Effector memory CD4-positive, alpha-beta T cell (primary cell): Measurements from ENCODE around the gene MROH2B.

Experiments used
- DNase-seq, 3 donors: peaks; one replicate each; pipeline ENCODE4 v3.0.0-alpha.2; 2020
- H3K27ac ChIP-seq: 2 replicates; pipeline ENCODE4 v1.7.0; 2013; ENCODE audit warnings: mild to moderate bottlenecking, low read length, moderate library complexity; ENCODE audit not compliant: insufficient read depth, poor library complexity, severe bottlenecking
- H3K27me3 ChIP-seq: replicated peaks from 2 replicates; pipeline ENCODE4 v1.7.0; 2013; ENCODE audit warnings: mild to moderate bottlenecking, low read length; ENCODE audit not compliant: insufficient read depth, control insufficient read depth, poor library complexity, severe bottlenecking
- H3K36me3 ChIP-seq: 2 replicates; pipeline ENCODE4 v1.7.0; 2013; ENCODE audit warnings: mild to moderate bottlenecking, low read length, moderate library complexity; ENCODE audit not compliant: control insufficient read depth, insufficient read depth
- H3K4me1 ChIP-seq: 2 replicates; pipeline ENCODE4 v1.7.0; 2013; ENCODE audit warnings: low read length, mild to moderate bottlenecking; ENCODE audit not compliant: control insufficient read depth, insufficient read depth, poor library complexity, severe bottlenecking
- H3K4me3 ChIP-seq: 2 replicates; pipeline ENCODE4 v1.7.0; 2013; ENCODE audit warnings: low read length, low read depth, mild to moderate bottlenecking; ENCODE audit not compliant: insufficient read depth, poor library complexity, severe bottlenecking
- H3K9me3 ChIP-seq: 2 replicates; pipeline ENCODE4 v1.7.0; 2013; ENCODE audit warnings: mild to moderate bottlenecking, low read length, moderate library complexity; ENCODE audit not compliant: control insufficient read depth

MROH2B gene

DNA sequence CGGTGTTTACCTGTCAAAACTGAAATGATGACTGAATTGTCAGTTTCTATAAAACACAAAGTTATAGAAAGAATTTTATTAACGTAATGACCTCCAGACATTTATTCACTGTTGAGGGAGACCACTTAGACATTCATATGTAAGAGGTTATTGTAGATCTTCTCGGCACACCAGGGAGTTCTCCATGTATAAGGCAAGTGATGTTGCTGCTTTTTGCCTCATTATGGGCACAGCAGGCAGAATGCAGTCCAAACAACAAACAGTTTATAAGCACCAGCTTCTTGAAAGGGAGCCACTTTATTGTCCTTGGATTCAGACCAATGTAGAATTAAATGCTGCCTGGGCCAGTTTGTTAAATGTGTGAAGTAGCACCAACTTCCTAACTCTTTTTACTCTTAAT, 95.1 kb downstream of the MROH2B start:
- H3K36me3 ChIP-seq: no peaks in the 10 kb centered on the region
- no peak overlapping the region for H3K27ac ChIP-seq
- no peak overlapping the region for H3K4me3 ChIP-seq
- H3K9me3 ChIP-seq: no peaks in the 10 kb centered on the region
- H3K27me3 ChIP-seq: no peaks in the 10 kb centered on the region
- no peaks in the 10 kb centered on the region for H3K4me1 ChIP-seq
- no peak for DNase-seq

DNA sequence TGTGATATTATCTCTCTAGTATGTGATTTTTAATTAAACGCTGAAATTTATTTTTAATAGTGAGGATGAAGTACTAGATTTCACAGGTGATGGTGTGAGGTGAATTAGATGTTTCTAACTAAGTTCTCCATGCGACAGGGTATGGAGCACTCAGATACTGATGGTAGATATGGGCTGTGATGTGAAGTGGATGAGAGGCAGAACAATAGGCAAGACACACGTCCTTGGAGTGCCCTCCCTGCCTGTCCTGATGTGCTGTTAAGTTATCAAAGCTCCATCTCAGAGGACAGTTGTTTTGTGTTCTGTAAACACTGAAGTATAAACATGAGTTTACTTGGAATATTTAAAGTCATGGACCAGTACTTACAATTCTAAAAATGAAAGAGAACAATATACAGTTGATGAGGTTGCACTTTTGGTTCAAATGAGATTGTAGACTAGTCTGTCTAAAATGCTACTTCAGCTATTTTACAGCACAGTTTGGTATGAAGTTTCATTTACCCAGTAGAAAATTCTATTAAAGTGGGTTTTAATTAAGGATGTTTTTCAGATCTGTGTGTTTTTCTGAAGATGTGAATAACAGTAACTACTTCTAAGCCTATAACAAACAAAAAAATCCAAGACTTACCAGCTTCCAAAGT, 97.7 kb downstream of the MROH2B start:
- DNase-seq: no peak
- no peaks in the 10 kb centered on the region for H3K27me3 ChIP-seq

DNA sequence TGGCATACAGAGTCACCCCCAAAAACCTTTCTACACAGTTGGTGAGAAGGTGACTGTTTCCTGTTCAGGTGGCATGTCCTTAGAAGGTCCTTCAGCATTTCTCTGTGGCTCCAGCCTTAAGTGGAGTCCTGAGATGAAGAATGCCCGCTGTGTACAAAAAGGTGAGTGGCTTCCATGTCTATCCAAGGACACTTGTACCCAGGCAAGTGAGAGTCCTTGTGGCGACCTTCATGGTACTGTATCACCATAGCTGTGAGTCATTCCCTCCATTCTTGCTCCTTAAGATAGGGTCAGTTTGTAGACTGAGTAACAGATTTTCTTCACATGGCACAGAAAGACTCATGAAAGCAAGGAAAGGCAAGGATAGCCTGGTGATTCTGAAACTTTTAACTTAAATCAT, 98.7 kb downstream of the MROH2B start:
- H3K36me3 ChIP-seq: no peaks in the 10 kb centered on the region
- H3K4me1 ChIP-seq: no peaks in the 10 kb centered on the region
- no peak overlapping the region for H3K27ac ChIP-seq
- no peaks in the 10 kb centered on the region for H3K27me3 ChIP-seq
- H3K9me3 ChIP-seq: no peaks in the 10 kb centered on the region
- H3K4me3 ChIP-seq: no peak overlapping the region
- DNase-seq: no peak

More for the DNA sequence above, 97.7 kb downstream of the MROH2B start:
- Histone ChIP-seq H3K36me3 (no peaks in the 10 kb centered on the region), H3K27ac (no peak overlapping the region), H3K9me3 (no peaks in the 10 kb centered on the region), H3K4me3 (no peak overlapping the region), H3K4me1 (no peaks in the 10 kb centered on the region)

DNA sequence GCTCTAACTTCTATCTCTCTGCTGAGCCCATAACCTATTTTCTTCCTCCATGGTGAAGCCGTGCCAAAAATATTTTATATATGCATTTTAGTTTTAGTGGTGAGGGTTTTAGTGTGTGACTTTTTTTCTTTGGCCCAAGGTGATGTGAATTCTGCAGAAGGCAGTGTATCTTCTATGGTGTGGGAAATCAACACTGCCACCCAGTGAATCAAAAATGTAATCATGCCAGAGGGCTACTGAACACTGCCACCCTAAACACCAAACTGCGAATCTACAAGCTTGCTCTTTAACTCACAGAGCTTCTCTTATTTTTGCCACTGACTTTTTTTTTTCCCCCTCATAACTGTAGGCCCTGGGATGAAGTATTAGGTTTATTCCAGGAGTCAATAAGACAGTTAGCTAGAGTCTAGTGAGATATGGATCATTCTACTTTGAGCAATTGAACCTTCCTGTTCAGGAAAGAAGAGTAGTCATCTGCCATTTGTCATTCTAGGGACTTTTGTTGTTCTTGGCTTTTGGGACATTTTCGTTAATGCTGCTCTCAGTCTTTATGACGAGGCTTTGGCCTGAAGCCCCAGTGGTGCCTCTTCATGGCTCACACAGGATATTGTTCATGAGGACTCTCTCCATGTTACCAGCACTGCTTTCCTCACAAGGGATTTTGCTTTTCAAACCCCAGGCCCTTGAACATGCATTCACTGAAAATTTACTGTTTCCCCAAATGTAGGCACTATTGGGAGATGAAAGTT, 108.8 kb downstream of the MROH2B start:
- Histone ChIP-seq H3K27ac (no peak overlapping the region), H3K36me3 (no peaks in the 10 kb centered on the region), H3K27me3 (no peaks in the 10 kb centered on the region), H3K4me1 (no peaks in the 10 kb centered on the region), H3K9me3 (no peaks in the 10 kb centered on the region), H3K4me3 (no peak overlapping the region)
- no peak for DNase-seq

DNA sequence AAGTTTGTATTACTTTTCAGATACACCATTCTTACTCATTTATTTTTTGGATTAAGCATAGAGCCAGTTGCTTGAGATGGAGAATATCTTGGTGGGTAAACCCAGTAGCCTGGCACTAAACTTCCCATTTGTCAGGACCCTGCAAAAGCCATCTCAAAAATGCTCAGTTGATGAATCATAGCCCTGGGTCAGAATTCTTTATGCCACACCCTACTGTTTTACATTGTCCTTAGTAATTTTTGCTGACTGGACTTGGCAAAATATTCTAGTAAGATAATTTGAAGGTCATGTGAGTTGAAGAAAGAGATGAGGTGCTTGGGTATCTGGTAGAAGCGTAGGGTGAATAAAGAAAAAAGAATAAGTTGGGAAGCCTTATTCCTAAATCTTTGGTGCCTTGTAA, 111.1 kb downstream of the MROH2B start:
- Histone ChIP-seq H3K4me3 (no peak overlapping the region), H3K27ac (no peak overlapping the region), H3K36me3 (no peaks in the 10 kb centered on the region), H3K9me3 (no peaks in the 10 kb centered on the region), H3K4me1 (no peaks in the 10 kb centered on the region), H3K27me3 (no peaks in the 10 kb centered on the region)
- no peak for DNase-seq

DNA sequence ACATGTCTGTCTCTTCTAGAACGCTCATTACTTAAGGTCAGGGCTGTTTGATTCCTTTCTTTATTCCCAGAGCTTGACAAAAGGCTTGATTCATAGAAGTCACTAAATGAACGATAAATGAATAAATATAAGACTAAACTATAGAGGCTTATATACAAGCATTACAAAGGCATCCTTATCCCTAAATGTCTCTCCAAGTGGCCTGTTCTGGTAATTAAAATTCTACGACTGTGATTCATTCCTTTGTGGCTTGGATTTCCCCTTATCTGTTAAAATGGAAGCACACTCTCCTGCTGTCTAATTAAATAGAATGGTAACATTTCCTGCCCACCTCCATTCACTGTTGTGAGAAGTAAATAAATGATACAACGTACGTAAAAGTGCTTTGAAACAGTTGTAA, 112.3 kb downstream of the MROH2B start:
- H3K4me1 ChIP-seq: no peaks in the 10 kb centered on the region
- no peaks in the 10 kb centered on the region for H3K27me3 ChIP-seq
- no peak for DNase-seq
- H3K36me3 ChIP-seq: no peaks in the 10 kb centered on the region
- H3K27ac ChIP-seq: no peak overlapping the region
- H3K9me3 ChIP-seq: no peaks in the 10 kb centered on the region
- H3K4me3 ChIP-seq: no peak overlapping the region

DNA sequence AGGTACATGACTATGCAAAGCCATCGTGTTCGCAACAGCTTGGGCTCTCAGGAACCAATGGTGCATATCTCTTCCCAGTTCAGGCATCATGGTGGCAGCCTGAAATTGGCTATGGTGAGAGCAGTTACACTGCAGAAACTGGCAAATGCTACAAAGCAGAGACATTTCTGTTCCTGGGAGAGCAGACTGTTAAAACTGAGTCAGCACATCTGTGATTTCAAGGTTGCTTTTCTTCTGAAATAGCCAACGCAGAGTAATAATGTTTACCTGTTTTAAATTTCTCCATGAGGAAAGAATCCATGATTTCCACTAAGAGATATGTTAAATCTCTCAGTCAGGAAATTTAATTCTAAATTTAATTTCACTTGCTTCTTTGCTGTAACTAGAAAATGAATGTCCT, 114.1 kb downstream of the MROH2B start:
- H3K4me3 ChIP-seq: no peak overlapping the region
- H3K9me3 ChIP-seq: no peaks in the 10 kb centered on the region
- no peaks in the 10 kb centered on the region for H3K36me3 ChIP-seq
- no peak for DNase-seq
- H3K27ac ChIP-seq: no peak overlapping the region
- no peaks in the 10 kb centered on the region for H3K4me1 ChIP-seq
- no peaks in the 10 kb centered on the region for H3K27me3 ChIP-seq

DNA sequence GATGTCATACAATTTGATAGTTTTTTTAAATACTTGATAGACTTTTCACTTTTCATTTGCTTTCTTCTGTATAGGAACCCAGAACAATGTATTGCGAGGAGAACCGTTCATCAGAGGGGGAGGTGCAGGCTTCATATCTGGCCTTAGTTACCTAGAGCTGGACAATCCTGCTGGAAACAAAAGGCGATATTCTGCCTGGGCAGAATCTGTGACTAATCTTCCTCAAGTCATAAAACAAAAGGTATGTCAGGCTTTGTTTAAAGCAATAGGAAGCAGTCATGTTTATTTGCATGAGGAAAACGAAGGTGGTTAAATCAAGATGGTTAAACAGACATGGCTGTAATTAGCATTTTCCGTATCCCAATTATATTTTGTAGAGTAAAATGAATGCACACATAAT, 115.8 kb downstream of the MROH2B start:
- Histone ChIP-seq H3K27ac (no peak overlapping the region), H3K9me3 (no peaks in the 10 kb centered on the region), H3K4me1 (no peaks in the 10 kb centered on the region), H3K27me3 (no peaks in the 10 kb centered on the region), H3K36me3 (no peaks in the 10 kb centered on the region), H3K4me3 (no peak overlapping the region)
- no peak for DNase-seq
